GM21737 (cell line): ENCODE measurements around the gene DIPK1B.

Experiments
- ATAC-seq: cut with Tn5 transposase; IDR thresholded peaks from one replicate; pipeline ENCODE4 v1.9.1; 2021; ENCODE audit warnings: mild to moderate bottlenecking, moderate library complexity; ENCODE audit not compliant: unreplicated experiment

DIPK1B gene

GRCh38 chr9:136718345-136719194 is 6.2 kb downstream of the DIPK1B start:
- no peak for ATAC-seq

GRCh38 chr9:136719195-136719880 is 7.0 kb downstream of the DIPK1B start:
- no peak for ATAC-seq

GRCh38 chr9:136720251-136720897 is 8.0 kb downstream of the DIPK1B start:
- ATAC-seq, result no peak

GRCh38 chr9:136720898-136721338 is 8.5 kb downstream of the DIPK1B start:
- no peak for ATAC-seq

- ATAC-seq, result no peak
Observed at GRCh38 chr9:136721339-136722092, 9.1 kb downstream of the DIPK1B start.

- no peak for ATAC-seq
Observed at GRCh38 chr9:136722093-136722968, 10.0 kb downstream of the DIPK1B start.

- no peak for ATAC-seq
Observed at GRCh38 chr9:136722969-136723356, 10.6 kb downstream of the DIPK1B start.

GRCh38 chr9:136723362-136723976 is 11.1 kb downstream of the DIPK1B start:
- no peak for ATAC-seq

GRCh38 chr9:136723989-136724388 is 11.6 kb downstream of the DIPK1B start:
- no peak for ATAC-seq

- ATAC-seq, result no peak
Observed at GRCh38 chr9:136724772-136725171, 12.4 kb downstream of the DIPK1B start.

GRCh38 chr9:136725612-136726011 is 13.2 kb downstream of the DIPK1B start:
- ATAC-seq, result no peak

- no peak for ATAC-seq
Observed at GRCh38 chr9:136726118-136726517, 13.7 kb downstream of the DIPK1B start.

GRCh38 chr9:136726631-136727191 is 14.3 kb downstream of the DIPK1B start:
- ATAC-seq, result no peak

- peak; percentile 54 for ATAC-seq
Observed at GRCh38 chr9:136728080-136728547, 15.7 kb downstream of the DIPK1B start.

GRCh38 chr9:136728548-136729123 is 16.3 kb downstream of the DIPK1B start:
- peak; percentile 21 for ATAC-seq

GRCh38 chr9:136729144-136729543 is 16.8 kb downstream of the DIPK1B start:
- ATAC-seq, result no peak

- ATAC-seq, result no peak
Observed at GRCh38 chr9:136729926-136730325, 17.6 kb downstream of the DIPK1B start.

- no peak for ATAC-seq
Observed at GRCh38 chr9:136732444-136733178, 20.2 kb downstream of the DIPK1B start.
